GM19467 (cell line): ENCODE results near the gene FAF1.
"Not testable (repeated sequence)": the region's sequence is repeated elsewhere in the genome, so short reads cannot be mapped to it uniquely, and the experiment has no call there.

Experiments used
- ATAC-seq: cut with Tn5 transposase; IDR thresholded peaks from one replicate; pipeline ENCODE4 v1.9.1; 2021; ENCODE audit warnings: mild to moderate bottlenecking, moderate library complexity; ENCODE audit not compliant: unreplicated experiment

Gene FAF1

DNA sequence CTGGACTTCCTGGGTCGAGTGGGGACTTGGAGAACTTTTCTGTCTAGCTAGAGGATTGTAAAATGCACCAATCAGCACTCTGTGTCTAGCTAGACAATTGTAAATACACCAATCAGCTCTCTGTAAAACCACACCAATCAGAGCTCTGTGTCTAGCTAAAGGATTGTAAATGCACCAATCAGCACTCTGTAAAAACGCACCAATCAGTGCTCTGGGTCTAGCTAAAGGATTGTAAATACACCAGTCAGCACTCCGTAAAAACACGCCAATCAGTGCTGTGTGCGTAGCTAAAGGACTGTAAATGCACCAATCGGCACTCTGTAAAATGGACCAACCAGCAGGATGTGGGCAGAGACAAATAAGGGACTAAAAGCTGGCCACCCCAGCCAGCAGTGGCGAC is 243.6 kb downstream of the FAF1 start:
- not testable (repeated sequence) for ATAC-seq

DNA sequence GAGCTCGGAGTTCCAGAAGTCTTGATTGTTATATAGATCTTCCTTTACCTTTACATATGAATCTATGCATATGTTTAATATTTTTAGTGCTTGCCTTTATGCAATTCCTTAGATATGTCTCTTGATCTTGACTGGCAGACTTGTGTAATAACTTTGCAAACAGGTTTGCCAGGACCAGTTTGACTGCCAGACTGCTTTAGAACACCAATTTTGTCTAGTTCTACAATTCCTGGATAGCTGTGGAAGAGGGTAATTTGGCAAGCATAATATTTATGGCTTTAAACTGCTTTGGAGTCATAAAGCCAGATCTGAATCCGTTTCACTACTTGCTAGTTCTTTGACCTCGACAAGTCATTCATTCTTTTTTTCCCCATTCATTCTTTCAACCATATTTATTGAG is 250.0 kb downstream of the FAF1 start:
- no peak for ATAC-seq

- no peak for ATAC-seq
Measured at GRCh38 chr1:50707824-50708223, 252.2 kb downstream of the FAF1 start.

DNA sequence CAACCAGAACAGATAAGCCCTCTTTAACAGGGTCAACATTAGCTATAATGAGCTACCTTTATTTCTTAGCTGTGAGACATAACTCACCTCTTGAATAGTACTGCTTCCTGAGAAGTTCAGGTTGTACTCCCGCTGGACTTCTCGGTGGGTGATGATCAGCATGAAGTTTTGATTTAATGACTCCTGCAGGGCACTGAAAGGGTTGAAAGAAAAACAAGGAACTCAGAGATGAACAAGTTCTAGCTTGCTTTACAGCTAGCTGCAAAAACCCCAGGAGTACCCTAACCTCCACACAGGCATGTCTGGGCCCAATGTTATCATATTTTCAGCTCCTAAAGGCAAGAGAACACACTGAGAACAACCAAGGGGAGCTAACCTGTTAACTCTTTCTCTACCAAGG is 254.4 kb downstream of the FAF1 start:
- ATAC-seq = no peak

- no peak for ATAC-seq
Measured at GRCh38 chr1:50705041-50705440, 255.0 kb downstream of the FAF1 start.

DNA sequence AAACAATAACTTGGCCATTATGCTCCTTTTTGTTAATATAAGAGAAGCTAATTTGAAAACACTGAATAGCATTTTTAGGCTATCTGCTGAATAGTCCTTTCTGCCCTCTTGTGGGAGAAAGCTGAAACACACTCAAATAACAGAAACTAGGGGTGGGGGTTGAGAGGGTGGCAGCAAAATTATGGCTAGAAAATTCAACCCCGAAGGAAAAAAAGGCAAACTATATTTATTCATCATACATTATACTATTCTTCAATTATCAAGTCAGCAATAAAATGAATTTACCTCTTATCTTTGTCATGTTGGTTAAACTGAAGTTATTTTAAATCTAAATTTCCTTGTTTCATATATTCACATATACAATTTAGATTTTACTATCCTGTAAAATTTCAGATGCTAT is 255.9 kb downstream of the FAF1 start:
- ATAC-seq = no peak

DNA sequence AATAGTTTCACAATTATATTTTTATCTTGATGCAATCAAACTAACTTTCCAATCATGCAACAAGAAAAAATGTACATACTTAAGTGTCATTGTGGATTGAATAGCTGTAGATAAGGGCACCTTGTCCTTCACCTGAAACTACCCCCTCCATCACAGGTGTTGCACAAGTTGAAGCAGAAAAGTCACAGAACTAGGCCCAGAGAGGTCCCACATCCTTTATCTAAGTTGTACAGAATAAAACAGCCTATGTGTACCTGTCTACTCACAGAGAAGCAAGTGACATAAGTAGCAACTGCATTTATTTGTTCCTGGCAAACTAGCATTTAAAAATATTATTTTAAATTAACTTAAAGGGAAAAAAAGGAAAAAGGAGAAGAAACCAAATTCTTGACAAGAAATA is 256.8 kb downstream of the FAF1 start:
- no peak for ATAC-seq

GRCh38 chr1:50702395-50702794 is 257.7 kb downstream of the FAF1 start:
- ATAC-seq = no peak

GRCh38 chr1:50701706-50702317 is 258.3 kb downstream of the FAF1 start:
- ATAC-seq = no peak

DNA sequence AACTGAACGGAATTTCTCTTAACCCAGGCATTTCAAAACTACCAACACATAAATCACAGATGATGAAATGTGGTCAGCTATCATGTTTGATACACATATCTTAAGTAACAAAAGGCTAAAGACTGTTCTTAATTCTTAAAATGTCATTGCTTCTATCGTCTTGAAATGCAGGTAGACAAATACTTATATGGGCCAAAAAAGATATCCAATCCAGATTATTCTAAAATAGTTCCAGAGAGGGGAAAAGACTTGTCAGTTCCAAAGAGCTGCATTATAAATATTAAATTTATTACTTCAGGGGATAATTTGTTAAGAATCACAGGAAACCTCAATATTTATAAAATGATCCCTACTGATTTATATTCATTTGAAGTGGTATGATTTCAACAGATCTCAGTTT is 259.4 kb downstream of the FAF1 start:
- ATAC-seq = no peak

DNA sequence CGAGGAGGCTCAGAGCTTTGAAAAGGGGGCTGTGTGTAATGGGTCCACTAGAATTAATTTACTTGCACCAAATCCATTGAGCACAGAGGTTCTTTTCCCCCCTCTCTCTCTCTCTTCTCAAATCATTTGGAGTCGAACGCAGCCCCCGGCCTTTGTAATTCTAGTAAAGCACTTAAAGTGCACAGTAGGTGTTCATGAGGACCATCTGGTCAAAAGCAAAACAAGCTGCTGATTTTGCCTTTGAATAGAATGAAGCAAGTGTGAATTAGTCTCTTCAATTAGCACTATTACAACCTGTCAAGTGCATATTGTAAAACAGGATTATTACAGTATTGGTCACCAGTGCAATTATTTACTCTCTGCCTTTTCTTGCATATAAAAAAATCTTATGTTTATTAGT is 259.9 kb downstream of the FAF1 start:
- no peak for ATAC-seq

DNA sequence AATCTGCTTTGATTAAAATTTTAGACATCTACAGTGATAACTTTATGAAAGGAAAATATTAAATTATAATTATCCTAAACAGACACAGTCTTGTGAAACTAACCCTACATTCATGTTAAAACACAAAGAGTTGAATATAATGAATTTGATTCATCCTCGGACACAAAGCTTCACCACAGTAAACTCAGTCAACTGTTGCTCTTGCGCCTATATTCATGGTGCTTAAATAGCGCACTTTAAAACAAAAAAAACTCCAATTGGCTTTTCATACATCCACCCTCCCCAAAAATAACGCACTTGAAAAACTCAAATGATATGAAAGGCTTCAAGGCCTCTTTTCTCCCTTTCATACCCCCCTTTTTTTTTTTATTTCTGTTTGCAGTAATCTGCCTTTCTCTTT is 260.3 kb downstream of the FAF1 start:
- ATAC-seq = no peak

DNA sequence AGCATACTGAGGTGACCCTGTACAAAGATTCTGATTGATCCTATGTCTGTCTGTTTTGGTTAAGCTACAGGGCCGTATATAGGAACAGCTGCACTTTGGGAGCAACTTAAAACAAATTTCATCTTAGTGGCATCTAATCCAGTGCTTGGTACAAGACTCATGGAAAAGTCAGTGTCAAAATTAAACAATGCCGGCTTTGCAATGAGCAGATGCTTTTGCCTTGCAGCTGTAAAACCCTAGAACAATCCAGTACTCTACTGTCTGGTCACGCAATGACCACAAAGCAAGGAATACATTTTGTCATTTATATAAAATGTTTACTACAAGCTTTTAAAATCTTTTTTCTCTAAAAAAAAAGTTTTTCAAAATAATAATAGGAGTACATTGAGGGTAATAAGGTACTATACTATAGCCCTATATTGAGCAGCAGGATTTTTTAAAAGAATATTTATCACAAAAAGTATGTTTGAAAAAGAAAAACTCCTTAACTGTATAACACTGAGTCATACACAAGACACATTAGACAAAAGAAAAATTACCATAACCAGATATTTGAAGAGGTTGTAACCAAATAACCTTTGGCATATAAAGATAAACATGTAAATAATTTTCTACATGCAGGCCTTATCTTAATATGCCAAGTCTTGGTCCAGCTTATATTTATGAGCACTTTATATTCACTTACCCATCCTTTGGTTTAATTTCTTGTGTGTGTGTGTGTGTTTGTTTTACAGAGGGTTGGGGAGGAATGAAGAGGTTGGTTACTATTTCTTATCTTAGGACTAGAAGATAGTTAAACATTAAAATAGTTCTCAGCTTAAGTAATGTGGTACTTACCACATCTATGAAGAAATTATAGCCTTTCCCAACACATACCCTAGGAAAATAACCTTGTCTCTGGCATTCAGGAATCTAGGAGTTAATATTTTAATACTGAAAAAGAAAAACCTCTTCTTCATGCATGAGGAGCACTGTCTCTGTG is 262.3 kb downstream of the FAF1 start:
- ATAC-seq = no peak

- ATAC-seq = no peak
Measured at GRCh38 chr1:50693829-50694228, 266.2 kb downstream of the FAF1 start.

GRCh38 chr1:50684185-50684584 is 275.9 kb downstream of the FAF1 start:
- ATAC-seq = no peak

GRCh38 chr1:50681931-50682330 is 278.1 kb downstream of the FAF1 start:
- no peak for ATAC-seq

DNA sequence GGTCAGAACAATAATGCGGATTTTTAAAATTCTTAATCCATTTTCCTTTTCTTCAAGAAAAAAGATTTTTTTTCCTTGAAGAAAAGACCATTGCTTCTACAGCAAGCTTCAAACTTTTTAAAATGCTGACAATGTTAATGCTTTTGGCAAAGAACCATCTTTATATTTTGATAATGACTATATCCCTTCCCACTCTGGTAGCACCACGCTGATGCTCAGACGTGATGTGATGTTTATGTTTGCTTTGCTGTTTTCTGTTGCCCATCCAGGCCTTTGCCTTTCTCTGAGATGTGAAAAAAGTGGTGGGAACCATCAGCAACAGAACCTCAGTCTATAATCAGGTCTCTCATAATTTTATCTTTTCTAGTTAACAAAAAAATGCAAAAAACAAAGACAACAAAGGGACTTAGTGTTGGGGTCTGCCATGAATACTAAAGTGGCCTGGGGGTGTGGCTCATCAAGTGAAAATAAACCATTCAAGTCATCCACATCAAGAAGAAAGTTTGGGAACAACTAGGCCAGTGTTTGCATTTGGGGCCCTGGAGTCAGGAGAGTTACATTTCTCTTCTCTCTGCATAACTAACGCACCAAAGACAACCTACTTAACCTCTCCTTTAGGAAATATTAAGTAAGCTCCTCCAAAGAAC is 292.2 kb downstream of the FAF1 start:
- ATAC-seq = no peak

DNA sequence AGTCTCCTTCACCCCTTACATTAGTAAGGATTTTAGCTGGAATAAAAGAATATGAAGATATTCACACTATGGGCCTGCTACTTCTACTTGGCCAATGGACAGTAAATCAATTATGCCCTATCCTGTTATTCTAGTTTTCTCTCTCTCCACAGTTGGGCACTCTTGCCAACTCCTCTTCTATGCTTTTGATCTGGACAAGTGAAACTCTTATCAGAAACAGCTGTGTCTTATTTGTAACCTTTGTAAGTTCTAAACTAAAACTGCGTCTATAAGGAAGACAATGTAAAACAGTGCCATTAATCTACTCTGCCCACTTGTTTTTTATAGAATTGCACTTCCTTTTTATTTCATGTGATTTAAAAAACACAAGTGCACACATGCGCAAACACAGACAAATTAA is 292.8 kb downstream of the FAF1 start:
- ATAC-seq = no peak

- ATAC-seq = no peak
Measured at GRCh38 chr1:50666849-50667248, 293.2 kb downstream of the FAF1 start.

DNA sequence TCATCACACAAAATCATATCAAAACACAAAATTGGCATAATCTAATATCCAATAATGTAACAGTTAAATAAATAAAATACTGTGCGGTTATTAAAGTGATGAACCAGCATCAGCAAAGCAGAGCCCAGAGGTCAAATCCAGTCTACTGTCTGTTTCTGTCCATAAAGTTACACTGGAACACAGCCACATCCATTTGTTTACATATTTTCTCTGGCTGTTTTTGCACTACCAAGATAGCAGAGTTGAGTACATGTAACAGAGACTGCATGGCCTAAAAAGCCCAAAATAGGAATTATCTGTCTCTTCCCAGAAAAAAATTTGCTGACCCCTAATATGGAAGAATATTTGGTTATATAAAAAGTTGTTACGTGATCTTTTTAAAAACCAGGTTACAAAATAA is 294.7 kb downstream of the FAF1 start:
- ATAC-seq = no peak

DNA sequence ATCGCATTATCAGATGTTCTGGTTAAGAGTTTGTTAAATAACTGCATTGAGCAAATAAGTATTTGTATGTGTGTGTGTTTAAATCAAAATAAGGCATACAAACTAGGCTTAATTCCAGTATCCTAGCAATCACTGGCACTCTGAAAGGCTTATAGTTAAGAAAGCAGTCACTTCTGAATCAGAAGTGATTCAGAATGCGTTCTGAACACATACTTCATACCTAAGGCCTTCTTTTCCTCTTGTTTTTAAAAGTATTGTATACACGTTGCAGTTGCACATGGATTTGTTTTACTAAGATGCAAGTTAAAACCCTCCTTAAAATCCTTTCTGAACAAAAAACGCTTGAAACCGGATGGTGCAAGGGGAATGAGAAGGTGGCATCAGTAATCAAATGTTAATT is 298.4 kb downstream of the FAF1 start:
- ATAC-seq = no peak

GRCh38 chr1:50659107-50659662 is 300.9 kb downstream of the FAF1 start:
- ATAC-seq = no peak
